ENCODE measurements around the gene SCFD2.

DNA sequence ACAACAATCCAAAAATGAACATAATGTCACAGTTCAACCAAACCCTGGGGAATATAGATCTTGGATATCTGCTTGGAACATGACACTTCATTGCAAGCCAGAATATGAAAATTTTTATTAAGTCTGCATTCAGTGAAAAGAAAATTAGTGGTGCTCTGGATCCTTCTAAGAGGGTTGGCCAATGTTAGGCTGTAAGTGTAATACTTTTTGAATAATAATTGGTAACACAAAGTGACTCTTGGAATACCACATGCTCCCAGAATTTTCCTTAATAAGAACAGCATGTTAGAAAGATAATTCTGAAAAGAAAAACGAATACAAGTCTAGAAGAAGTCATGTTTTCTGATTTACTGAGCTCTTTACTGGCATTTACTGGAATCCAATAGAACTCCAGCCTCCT, 328.0 kb downstream of the SCFD2 start:
- TF ChIP-seq SIN3A (IDR thresholded peaks at IDR 0.05; ENCODE audit: borderline replicate concordance, insufficient read depth, low read length), result no peak
- TF ChIP-seq POLR2AphosphoS5 (IDR thresholded peaks at IDR 0.05; ENCODE audit: low read depth, low read length), result no peak
- TF ChIP-seq TAF1 (IDR thresholded peaks at IDR 0.05; ENCODE audit: borderline replicate concordance, insufficient read depth, low read length), result no peak
- no peak for TF ChIP-seq REST (IDR thresholded peaks at IDR 0.05; ENCODE audit: insufficient read depth in 1 of 2, low read depth in 2 of 2, low read length in 2 of 2)

Measured in PFSK-1 (cell line).